Fibroblast of lung (primary cell): ENCODE measurements around the gene PDLIM7.

Source experiments
- EZH2 ChIP-seq: IDR thresholded peaks from 2 replicates; pipeline ENCODE4 v1.5.1; 2012; ENCODE audit warnings: low read length, control low read depth, mild to moderate bottlenecking; ENCODE audit errors: missing control alignments
- TF ChIP-seq, protein P1 (sequence below), 2 donors: IDR thresholded peaks in 1 of 2; conservative IDR thresholded peaks in 1 of 2; 1 replicate in 1 of 2; 2 replicates in 1 of 2; pipeline ENCODE4 v1.5.1; 2011 to 2012; ENCODE audit warnings: low read length in 2 of 2, control low read depth in 1 of 2, inconsistent platforms in 1 of 2, low read depth in 1 of 2, mild to moderate bottlenecking in 1 of 2

DNA sequence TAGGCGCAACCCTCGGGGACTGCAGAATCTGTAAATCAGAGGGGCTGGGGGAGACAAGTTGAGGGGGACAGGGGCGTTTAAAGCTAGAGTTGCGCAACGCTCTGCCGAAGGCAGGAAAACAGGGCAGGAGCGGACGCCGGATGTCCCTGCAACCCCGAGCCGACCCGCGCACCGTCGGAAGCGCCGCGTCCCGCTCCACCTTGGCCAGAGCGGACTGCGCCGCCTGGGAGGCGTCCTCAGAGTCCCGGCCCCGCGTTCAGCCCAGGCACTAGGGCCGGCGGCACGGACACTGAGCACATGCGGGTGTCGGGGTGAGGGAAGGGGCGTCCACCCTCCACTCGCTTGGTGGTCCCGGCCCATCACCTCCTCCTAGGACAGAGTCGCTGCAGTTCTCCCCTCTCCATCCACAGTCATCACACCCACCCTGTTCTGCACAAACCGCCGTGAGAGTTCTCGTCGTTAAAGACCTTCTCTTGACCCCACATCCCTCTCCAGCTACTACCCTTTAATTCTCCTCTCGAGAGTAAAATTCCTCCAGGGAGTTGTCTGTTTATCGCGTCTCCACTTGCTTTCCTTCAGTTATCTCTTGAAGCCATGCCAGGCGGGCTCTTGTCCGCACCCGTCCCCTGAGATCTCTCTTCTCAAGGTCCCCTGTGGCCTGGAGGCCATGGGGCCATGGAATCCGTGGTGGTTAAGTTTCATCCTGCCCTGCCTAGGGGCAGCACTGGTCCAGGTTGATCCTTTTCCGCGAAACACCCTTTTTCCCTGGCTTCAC is 796 bp upstream of the PDLIM7 start:
- TF ChIP-seq, protein P1, sequence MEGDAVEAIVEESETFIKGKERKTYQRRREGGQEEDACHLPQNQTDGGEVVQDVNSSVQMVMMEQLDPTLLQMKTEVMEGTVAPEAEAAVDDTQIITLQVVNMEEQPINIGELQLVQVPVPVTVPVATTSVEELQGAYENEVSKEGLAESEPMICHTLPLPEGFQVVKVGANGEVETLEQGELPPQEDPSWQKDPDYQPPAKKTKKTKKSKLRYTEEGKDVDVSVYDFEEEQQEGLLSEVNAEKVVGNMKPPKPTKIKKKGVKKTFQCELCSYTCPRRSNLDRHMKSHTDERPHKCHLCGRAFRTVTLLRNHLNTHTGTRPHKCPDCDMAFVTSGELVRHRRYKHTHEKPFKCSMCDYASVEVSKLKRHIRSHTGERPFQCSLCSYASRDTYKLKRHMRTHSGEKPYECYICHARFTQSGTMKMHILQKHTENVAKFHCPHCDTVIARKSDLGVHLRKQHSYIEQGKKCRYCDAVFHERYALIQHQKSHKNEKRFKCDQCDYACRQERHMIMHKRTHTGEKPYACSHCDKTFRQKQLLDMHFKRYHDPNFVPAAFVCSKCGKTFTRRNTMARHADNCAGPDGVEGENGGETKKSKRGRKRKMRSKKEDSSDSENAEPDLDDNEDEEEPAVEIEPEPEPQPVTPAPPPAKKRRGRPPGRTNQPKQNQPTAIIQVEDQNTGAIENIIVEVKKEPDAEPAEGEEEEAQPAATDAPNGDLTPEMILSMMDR (conservative IDR thresholded peaks at IDR 0.05 in 1 of 2, IDR thresholded peaks at IDR 0.05 in 1 of 2; ENCODE audit: low read depth in 1 of 2, low read length in 2 of 2): no peak
- no peak for TF ChIP-seq EZH2
